Bone marrow (tissue), 2 donors: ENCODE data around the gene NDST4.
"Not testable (repeated sequence)": the region's sequence is repeated elsewhere in the genome, so short reads cannot be mapped to it uniquely, and the experiment has no call there.

Experiments used
- DNase-seq, 2 donors: peaks; one replicate each; lab custom pipeline; 2025; lab: John Stamatoyannopoulos, UW

NDST4 gene

GRCh38 chr4:115054836-115055235 lies 58.6 kb downstream of the NDST4 start:
- DNase-seq = no peak

- no peak for DNase-seq
These were observed 60.1 kb downstream of the NDST4 start for GRCh38 chr4:115053313-115053712.

- no peak for DNase-seq
These were observed 70.9 kb downstream of the NDST4 start for GRCh38 chr4:115042496-115042895.

- no peak for DNase-seq
These were observed 83.1 kb downstream of the NDST4 start for GRCh38 chr4:115030281-115030680.

- no peak for DNase-seq
These were observed 84.6 kb downstream of the NDST4 start for GRCh38 chr4:115028682-115029410.

- DNase-seq = no peak
These were observed 113.5 kb downstream of the NDST4 start for GRCh38 chr4:114999880-115000279.

GRCh38 chr4:114998316-114998715 lies 115.1 kb downstream of the NDST4 start:
- DNase-seq = no peak

- DNase-seq = no peak
These were observed 115.7 kb downstream of the NDST4 start for GRCh38 chr4:114997576-114998247.

GRCh38 chr4:114986133-114986532 lies 127.3 kb downstream of the NDST4 start:
- DNase-seq = no peak

GRCh38 chr4:114980932-114981708 lies 132.3 kb downstream of the NDST4 start:
- no peak for DNase-seq

- not testable (repeated sequence) for DNase-seq
These were observed 133.0 kb downstream of the NDST4 start for GRCh38 chr4:114980399-114980798.

GRCh38 chr4:114976901-114977300 lies 136.5 kb downstream of the NDST4 start:
- no peak for DNase-seq

GRCh38 chr4:114964026-114964425 lies 149.4 kb downstream of the NDST4 start:
- DNase-seq = no peak

- DNase-seq = no peak
These were observed 167.8 kb downstream of the NDST4 start for GRCh38 chr4:114945616-114946015.

GRCh38 chr4:114941503-114941902 lies 171.9 kb downstream of the NDST4 start:
- no peak for DNase-seq

- DNase-seq = no peak
These were observed 185.5 kb downstream of the NDST4 start for GRCh38 chr4:114927881-114928280.

GRCh38 chr4:114926583-114926982 lies 186.8 kb downstream of the NDST4 start:
- no peak for DNase-seq

- no peak for DNase-seq
These were observed 189.1 kb downstream of the NDST4 start for GRCh38 chr4:114924311-114924710.

- no peak for DNase-seq
These were observed 190.9 kb downstream of the NDST4 start for GRCh38 chr4:114922592-114922933.

GRCh38 chr4:114921790-114922591 lies 191.4 kb downstream of the NDST4 start:
- no peak for DNase-seq

- DNase-seq = no peak
These were observed 192.2 kb downstream of the NDST4 start for GRCh38 chr4:114921191-114921590.

- DNase-seq = no peak
These were observed 202.3 kb downstream of the NDST4 start for GRCh38 chr4:114911111-114911510.
